HG02763 (cell line): ENCODE measurements around the gene DPH1.
"Not testable (repeated sequence)": the region's sequence is repeated elsewhere in the genome, so short reads cannot be mapped to it uniquely, and the experiment has no call there.

Experiments used
- ATAC-seq: cut with Tn5 transposase; IDR thresholded peaks from one replicate; pipeline ENCODE4 v1.9.1; 2021; ENCODE audit warnings: mild to moderate bottlenecking, moderate library complexity; ENCODE audit not compliant: unreplicated experiment

The DPH1 gene

DNA sequence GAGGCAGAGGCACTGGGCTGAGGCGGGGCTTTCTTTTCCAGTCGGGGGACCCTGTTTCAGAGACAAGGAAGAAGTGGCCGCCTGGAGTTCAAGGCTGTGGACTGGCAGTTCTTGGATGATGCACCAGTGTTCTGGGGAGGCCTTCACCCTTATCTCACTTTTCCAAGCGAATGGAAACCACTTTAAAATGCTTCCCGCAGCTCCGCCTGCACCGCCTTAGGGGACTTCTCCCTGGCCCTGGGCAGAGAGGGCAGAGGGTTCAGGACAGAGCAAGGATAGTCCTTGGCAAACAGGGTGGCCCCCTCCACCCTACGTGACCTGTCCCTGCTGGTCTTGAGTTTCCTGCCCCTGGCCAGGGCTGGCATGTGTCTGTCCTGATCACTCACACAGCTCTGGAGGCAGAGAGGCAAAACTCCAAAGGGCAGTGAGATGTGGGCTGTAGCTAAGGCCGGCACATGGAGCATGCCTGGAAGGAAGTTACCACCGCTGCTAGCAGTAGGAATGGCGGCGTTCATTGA lies 25.5 kb upstream of the DPH1 start:
- ATAC-seq: no peak

DNA sequence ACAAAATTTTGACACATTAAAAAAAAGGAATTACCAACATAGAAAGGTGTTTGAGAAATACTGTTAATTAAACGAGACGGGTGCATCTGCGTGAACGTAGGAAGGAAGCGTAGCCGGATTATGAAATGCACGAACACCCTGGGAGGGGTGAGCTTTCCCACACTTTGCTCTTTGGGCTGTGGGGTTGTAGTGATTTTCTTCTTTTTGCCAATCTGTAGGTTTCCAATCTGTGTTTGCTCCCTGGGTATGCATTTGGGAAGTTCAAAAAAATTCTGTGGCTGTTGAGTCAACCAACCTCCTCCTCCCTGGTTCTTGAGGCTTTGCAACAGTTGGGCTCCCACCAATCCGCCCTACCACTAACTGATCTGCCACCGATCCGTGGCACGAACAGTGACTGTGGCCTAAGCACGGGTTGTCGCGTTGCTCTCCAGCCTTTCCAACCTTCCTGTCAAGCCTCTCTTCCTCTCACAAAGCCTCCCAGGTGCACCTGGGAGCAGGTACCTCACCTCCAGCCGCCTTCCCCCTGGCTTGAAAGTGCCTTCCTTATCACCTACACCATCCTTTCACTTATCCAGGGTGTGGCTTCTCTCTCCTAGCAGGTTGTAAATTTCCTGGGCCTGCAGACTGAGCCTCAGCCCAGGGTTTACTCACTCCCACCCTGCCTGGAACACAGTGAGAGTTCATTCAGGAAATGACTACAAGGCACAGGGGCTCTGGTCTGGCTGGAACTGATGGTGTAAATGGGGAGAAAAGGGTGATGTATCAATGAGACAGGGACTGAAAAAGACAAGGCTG lies 21.4 kb upstream of the DPH1 start:
- no peak for ATAC-seq

DNA sequence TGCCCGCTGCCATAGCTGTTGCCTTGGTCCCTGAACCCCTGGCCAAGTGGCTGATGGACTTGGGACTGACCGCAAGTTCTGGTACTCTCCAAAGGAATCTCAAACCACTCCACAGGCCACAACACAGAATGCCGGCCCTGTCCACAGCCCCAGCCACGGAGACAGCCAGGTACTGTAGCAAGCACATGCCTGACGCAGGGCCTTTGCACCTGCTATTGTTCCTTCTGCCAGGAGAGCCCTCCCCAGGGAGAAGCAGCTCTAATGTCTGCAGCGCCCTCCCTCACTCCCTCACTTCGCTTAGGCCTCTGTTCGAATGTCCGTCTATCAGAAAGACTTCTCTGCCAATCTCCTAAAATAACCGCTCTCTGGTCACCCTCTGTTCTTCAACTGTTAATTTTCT lies 20.2 kb upstream of the DPH1 start:
- ATAC-seq: no peak

DNA sequence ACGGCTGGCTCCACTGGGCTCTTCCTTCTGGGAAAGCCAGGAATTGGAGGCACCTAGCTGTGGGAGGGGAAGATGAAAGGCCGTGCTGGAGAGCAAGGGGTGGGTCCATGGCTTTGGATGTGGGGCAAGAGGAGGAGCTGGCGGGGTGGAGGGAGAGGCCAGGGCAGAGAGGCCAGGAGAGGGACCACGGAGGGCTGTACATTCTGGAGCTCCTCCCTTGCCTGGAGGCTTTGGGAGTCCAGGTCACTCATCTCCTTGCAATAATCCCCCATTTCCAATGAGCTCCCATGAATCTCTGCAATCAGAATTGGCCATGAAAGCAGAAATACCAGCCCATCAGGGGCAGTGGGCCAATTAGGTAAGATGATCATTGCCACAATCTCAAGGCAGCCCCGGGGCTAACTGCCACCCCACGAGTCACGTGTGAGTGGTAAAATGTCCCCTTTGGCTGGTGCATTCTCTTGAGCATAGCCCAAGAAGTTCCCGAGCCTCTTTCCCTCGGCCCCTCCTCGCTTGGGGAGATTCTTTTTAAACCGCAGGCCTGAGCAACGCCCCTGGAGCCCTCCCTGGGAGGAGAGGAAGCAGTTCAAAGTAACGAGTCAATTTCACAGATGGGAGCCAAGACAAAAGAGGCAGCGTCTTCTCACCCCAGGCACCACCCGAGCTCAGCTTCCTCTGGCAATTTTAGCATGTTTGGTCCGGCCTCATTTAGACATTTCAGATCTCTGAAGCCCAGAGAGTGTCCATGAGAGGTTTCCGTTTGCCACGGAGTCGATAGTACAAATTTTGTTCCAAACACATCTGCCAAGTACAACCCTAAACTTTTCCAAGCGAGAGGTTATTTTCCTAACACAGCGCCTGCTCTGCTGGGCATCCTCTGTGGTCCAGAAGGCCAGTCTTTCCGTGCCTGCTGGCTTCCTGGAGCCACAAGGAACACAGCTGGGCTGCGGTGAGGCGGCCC lies 18.3 kb upstream of the DPH1 start:
- no peak for ATAC-seq

DNA sequence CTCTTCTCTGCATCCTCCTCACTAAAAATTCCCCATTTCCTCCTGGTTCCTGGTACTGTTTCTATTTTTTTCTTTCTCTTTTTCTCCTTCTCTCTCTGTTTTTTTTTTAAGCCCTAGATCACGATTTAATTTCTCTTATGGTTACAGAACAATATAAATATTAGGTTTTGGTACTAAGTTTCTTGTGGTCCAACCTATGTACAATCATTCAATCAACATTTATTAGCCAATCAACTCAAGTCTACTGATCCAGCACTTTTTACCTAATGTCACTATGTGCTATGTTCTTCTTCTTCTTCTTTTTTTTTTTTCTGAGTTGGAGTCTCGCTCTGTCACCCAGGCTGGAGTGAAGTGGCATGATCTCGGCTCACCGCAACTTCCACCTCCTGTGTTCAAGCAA lies 17.5 kb upstream of the DPH1 start:
- ATAC-seq: no peak

DNA sequence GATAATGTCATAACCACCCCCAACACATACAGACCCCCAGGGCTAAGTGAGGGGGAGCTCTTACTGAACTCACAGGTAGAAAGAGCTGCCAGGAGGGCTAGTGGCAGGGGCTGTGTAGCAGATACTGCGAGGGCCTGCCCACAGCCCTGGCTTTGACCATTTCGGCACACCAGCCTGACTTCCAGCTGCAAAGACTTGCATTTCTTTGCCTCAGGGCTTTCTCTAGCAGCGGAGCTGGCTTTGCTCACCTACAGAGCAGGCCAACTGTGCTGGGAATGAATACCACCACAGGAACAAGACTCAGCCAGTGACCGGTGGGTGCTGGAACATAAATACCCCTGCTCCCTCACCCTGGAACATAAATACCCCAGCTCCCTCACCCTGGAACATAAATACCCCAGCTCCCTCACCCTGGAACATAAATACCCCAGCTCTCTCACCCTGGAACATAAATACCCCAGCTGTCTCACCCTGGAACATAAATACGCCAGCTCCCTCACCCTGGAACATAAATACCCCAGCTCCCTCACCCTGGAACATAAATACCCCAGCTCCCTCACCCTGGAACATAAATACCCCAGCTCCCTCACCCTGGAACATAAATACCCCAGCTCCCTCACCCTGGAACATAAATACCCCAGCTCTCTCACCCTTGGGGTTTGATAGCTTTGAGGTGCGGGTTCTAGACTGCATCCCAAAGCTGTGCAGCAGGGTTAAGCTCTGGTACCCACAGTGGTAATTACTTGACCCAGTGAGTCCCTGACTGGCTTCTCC lies 16.5 kb upstream of the DPH1 start:
- ATAC-seq: not testable (repeated sequence)

DNA sequence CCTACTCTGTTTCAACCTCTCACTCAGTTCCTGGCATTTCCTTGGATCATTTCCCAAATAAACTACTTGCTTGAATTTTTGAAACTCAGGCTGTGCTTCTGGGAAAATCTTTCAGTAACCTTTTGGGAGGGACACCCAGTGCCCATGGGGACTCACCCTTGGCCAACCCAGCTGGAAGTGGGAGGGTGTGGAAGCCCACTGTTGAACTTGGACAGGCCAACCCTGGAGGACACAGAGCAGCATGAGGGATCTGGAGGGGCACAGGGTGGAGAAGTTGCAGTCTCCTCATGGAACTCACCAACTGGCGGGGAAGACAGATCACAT lies 16.0 kb upstream of the DPH1 start:
- ATAC-seq: no peak

DNA sequence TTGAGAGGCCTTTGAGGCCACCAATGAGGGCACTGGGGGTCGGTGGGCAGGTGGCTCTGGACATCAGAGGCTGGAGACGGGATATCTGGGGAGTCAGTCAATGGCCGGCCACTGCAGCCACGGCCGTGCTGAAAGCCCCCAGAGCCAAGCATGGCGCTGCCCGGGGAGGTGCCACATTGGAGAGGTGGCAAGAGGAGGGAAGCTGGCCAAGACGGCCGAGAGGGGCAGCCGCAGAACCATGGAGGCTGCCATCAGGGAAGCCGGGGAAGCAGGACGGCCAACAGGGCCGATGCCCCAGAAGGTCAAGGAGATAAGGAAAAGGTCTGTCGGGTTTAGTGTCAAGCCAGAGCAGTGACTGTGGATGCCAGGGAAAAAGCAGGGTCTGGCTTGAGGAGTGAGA lies 14.6 kb upstream of the DPH1 start:
- ATAC-seq: no peak

DNA sequence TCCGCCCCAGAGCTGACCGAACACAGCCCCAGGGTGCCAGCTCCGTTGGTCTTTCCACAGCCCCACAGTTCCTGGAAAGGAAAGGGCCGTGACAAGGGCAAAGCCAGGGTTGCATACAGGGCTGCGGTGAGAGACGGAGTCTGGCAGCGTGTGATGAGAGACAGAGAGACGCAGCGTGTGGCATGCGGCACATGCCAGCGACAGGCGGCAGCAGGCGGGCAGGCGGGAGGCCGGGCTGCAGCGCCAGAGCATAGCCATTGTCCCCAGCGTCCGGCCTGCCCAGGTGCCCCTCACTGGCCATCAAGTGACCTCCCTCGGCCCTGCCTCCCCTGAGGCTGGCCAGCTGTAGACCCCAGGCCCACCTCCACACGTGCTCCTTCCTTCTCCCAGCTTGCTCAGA lies 13.5 kb upstream of the DPH1 start:
- ATAC-seq: no peak

DNA sequence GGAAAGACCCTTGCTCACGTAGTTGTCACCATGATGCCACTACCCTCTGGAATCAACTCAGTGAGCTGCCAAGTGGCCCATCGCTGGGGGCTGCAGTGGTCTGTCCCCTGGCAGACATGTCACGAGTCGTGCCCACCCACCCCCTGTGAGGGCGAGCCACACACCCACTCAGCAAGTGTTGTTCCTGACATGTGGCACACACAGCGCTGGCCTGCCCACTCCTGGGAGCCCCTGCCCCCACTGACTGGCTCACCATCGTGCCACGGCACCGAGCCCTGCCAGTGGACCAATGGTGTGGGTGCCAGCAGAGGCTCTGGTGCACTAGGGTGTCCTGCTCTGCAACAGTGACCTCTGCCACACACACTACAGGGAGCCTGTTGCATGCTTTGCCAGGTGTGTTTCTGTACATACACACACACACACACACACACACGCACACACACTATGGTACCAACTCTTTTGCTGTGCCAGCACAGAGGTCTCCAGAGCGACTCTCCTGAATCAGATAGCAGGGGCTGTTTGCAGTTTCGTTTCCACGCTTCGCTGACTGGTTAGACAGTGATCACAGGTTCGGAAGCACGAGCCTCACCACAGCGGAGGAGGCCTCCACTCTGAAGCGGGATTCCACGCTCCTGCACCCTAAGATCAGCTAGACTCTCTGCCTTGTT lies 12.5 kb upstream of the DPH1 start:
- no peak for ATAC-seq

DNA sequence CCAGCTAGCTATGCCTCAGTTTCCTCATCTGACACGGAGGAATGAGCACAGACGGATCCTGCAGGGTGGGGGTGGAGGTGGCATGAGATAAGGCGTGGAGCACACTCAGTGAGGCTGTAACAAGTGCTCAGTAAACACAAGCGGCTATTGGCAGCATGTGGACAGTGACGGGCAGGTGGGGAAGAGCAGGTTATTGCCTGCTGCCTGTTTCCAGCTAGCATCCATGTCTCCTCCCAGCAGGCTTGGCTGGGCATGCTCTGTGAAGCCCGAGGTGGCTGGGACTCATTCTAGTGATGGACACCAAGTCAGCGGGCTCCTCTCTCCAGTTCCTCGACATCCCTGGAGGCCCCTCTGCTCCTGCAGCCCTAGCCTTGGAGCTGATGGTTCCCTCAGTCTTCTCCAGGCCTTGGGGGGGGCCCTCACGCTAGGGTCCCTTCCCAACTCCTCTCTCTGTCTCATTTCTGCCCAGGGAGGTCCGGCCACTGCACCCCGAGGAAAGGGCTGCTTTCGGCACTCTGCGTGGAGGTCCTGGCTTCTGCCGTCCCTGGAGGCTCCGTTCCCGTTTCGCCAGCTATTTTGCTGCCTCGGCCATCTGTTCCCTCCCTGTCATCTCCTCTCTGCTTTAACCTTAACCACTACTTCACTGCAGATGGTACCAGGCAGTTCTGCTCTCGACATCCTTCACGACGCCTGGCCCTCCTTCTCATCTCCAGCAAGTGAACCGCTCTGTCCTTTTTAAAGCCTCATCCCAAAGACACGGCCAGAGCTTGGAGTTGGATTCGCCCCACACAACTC lies 11.0 kb upstream of the DPH1 start:
- ATAC-seq: no peak

DNA sequence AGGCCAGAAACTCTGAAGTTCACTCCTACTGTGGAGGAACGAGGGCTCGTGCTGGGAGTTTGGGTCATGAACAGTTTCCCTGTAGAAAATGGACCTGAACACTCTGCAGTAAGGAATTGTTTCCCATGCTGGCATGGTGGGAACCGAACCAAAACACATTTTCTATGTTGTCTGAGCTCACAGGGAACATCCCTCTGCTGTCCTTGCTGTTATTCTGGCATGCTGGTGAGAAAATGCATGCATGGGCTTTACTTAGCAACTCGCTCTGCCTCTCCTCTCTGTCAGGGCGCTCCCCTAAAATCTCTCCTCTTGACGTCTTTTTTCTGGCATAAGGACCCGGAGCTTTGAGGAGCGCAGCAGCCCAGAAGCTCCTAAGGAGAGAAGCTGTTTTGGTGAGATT lies 10.2 kb upstream of the DPH1 start:
- ATAC-seq: no peak

DNA sequence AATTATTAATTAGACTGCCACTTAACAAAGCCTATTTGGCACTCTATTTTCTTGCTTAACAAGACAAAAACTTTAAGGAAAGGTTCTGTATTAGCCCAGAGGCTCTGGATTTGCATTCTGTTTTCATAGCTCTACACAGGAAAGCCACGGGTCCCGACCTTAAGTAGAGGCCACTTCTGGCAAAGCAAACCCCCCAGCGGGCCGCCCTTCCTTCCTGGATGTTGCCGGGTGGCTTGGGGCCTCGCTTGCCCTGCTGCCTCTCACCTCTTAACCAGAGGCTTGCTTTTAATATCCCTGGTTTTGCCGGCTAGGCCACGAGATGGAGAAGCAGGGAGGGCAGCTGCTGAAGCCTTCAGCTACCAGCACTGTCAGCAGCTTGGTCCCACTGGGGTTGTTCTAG lies 9.2 kb upstream of the DPH1 start:
- ATAC-seq: no peak

DNA sequence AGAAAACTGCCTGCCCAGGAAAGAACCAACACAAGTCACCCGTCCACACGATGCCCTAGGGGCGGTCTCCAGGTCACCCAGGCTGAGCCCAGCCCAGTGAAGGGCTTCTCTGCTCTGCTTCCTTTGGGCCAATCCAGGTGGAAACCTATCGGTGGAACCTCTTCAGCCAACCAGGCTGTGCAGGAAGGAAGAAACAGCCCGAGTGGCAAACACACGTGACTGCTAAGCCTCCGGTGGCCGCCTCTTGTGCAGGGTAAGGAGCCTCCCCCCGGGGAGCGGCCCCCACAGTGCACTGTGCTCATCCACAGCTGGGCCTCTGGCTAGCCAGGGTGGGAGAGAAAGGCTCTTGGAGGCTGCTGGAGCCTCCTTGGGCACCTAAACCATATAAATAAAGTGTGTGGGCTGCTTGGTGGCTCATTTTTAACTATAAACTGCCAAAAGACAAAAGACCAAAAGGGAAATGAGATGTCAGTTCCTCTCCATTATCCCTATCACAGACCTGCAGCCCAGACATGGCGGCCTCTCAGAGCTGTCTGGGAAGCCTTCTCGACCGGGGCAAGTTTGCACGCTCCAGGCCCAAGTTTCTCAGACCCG lies 7.2 kb upstream of the DPH1 start:
- no peak for ATAC-seq

DNA sequence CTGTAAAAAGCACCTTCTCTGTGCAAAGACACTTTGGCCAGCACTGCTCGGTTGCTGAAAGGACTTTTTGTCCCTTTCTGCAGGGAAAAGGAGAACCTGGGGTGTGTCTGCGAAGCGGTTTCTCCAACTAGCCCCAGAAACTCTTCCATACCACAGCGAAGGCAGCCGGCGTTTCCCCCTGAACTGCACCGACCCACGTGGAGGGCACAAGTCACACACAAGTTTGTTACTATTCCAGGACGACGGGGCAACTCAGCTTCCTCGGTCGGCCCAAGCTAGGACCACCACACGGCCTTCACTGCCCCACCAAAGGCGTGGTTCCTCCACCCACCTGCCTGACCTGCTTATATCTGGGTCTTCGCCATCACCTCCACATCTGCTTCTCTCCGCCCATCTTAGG lies 6.7 kb upstream of the DPH1 start:
- no peak for ATAC-seq

DNA sequence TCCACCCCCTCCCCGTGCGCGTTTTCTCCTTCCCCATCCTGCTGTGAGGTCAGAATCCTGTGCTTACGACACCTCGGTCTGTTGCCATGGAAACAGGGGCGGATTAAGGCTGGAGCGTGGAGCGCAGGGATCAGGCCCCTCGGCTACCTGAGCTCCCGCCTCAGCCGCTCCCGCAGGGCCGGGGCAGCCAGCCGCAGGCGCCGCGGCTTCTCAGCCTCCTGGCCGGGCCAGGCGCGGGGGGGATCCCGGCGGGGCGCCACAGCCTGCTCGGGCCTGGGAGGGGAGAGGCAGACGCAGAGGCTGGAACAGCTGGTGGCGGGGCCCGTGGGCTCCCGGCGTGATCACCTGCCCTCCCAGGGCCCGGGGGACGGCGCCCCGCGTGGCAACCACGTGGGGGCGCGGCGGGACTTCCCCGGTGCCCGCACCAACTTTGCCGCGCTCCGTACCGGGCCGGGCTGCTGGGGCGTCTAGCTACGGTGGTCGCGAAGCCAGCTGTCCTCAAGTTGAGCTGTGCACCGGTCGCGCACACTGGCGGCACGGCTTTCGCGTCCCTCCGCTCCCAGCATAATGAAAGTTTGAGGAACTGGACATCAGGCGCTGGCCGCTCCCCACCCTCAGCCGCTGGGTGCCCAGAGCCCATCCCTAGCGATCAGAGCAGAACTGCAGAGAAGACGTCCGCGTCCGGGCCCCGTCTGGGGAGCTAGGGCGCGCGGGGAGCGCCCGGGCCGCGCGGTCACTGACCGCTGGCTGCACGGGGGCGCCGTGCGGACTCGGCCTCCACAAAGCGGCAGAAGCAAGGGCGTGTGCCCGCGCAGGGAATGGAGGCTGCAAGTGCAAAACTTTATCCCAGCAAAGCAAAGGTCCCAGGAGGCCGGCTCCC lies 6.0 kb upstream of the DPH1 start:
- no peak for ATAC-seq

DNA sequence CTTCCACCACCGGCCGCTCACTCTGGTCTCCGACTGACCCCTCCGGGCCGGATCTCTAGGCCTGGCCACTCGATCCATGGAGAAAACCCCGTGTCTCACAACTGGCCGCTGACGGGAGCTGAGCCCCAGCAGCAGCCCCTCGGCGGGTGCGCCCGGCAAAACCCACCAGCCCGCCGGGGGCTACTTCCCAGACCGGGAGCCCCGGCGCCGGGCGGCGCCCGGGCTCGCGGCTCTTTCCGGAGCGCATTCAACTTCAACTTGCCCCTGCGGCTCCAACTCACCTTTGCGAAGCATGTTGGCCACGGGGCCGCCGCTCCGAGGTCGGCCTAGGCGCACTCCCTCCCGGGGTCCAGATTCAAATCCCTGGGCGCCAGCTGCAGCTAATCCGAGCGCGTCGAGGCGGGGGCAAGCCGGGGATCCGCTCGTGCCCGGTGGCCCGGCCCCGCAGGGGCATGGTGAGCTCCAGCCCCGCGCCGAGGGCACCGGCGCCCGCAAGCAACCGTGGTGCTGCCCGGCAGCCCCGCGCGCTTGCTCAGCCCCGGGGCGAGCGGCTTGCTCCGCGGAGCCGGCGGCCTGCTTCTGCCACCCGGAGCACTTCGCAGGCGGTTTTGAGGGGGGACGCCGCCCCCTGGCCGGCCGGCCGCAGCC lies 5.3 kb upstream of the DPH1 start:
- no peak for ATAC-seq

DNA sequence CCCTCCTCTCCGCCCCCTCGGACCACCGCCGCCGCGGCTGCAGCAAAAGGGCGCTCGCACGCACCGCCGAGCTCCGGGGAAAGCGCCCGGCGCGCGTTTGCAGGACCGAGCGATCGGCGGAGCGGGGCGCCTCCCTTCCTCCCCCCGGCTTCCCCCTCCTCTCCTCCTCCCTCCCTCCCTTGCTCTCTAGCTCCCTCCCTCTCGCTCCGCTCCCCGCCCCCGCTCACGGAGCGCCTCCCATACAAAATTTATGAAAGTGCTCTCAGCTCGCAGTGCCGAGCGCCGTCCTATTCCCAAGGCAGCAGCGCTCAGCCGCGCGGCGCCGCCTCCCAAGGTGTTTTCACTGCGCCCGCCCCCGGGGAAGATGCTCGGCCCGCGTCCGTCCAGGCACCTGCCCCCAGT lies 4.7 kb upstream of the DPH1 start, which contains the start of gene RTN4RL1:
Gene RTN4RL1 (minus strand): TSS at position 115 of the 402 bp plus-strand sequence. CDS start 469 bp downstream, outside the sequence.
- no peak for ATAC-seq
